WTC11 (cell line): ENCODE results near the gene IFFO2. TPM values are rescaled to one million over a fixed set of nuclear protein-coding genes. Genes with fewer than 3 reads are reported as not detected.

Experiments used
- ATAC-seq: fragments of 200-7000 bp; cut with Tn5 transposase; 2 replicates; pipeline ENCODE4 v1.10.0; 2021; ENCODE audit warnings: mild to moderate bottlenecking, moderate library complexity
- CTCF ChIA-PET: fragments of 300-600 bp; sonication (Branson Sonifier 250); formaldehyde crosslinking; loops from one replicate; lab custom pipeline; 2021; ENCODE audit warnings: antibody characterized with exemption; lab: Charles Lee
- POLR2A ChIA-PET: fragments of 350-600 bp; sonication (Branson Sonifier 250); formaldehyde crosslinking; loops from one replicate; lab custom pipeline; 2021; ENCODE audit warnings: antibody characterized with exemption; lab: Charles Lee
- DNase-seq: peaks from one replicate; pipeline ENCODE4 v3.0.0; 2021; ENCODE audit warnings: low spot score
- H3K27ac Mint-ChIP-seq: 2 replicates; pipeline ENCODE4 v1.8.0; 2021; ENCODE audit warnings: mixed read lengths
- H3K27me3 Mint-ChIP-seq: 2 replicates; pipeline ENCODE4 v1.8.0; 2021; ENCODE audit warnings: low read depth, mild to moderate bottlenecking, moderate library complexity, mixed read lengths
- H3K36me3 Mint-ChIP-seq: 2 replicates; pipeline ENCODE4 v1.8.0; 2021; ENCODE audit warnings: mixed read lengths
- H3K4me1 Mint-ChIP-seq: 2 replicates; pipeline ENCODE4 v1.8.0; 2022; ENCODE audit warnings: mixed read lengths
- H3K4me3 Mint-ChIP-seq: 2 replicates; pipeline ENCODE4 v1.8.0; 2021; ENCODE audit warnings: mild to moderate bottlenecking, moderate library complexity, mixed read lengths
- H3K9me3 Mint-ChIP-seq: 2 replicates; pipeline ENCODE4 v1.8.0; 2021; ENCODE audit warnings: mixed read lengths
- ATF1 ChIP-seq: sonication (generic); formaldehyde crosslinking; IDR thresholded peaks from 2 replicates; pipeline ENCODE4 v1.8.1; 2023; ENCODE audit warnings: mild to moderate bottlenecking, moderate library complexity, missing genetic modification reagents
- CBFB ChIP-seq: sonication (generic); formaldehyde crosslinking; IDR thresholded peaks from 2 replicates; pipeline ENCODE4 v1.8.1; 2022; ENCODE audit warnings: mild to moderate bottlenecking, low read depth, missing genetic modification reagents
- CTCF ChIP-seq: fragments of 200-600 bp; IDR thresholded peaks from 2 replicates; pipeline ENCODE4 v1.8.0; 2022; ENCODE audit warnings: antibody characterized with exemption
- GRHL2 ChIP-seq: fragments of 250-450 bp; sonication (Bioruptor Pico); IDR thresholded peaks from 2 replicates; pipeline ENCODE4 v1.8.0; 2022; ENCODE audit warnings: mild to moderate bottlenecking, moderate library complexity; ENCODE audit not compliant: insufficient replicate concordance, severe bottlenecking
- NFYB ChIP-seq: sonication (generic); formaldehyde crosslinking; conservative IDR thresholded peaks from 2 replicates; pipeline ENCODE4 v1.8.0; 2022; ENCODE audit warnings: low read depth, missing genetic modification reagents
- PRRX2 ChIP-seq: fragments of 250-450 bp; sonication (Bioruptor Pico); IDR thresholded peaks from 2 replicates; pipeline ENCODE4 v1.8.0; 2021; ENCODE audit warnings: mild to moderate bottlenecking
- TCF7 ChIP-seq: sonication (generic); formaldehyde crosslinking; IDR thresholded peaks from 2 replicates; pipeline ENCODE4 v1.8.0; 2022; ENCODE audit warnings: mild to moderate bottlenecking, low read depth, missing genetic modification reagents, moderate library complexity
- TP53 ChIP-seq: sonication (generic); formaldehyde crosslinking; IDR thresholded peaks from 2 replicates; pipeline ENCODE4 v1.8.1; 2023; ENCODE audit warnings: mild to moderate bottlenecking, missing genetic modification reagents
- ZBTB21 ChIP-seq: sonication (generic); formaldehyde crosslinking; IDR thresholded peaks from 2 replicates; pipeline ENCODE4 v1.8.1; 2023; ENCODE audit warnings: mild to moderate bottlenecking, missing genetic modification reagents, borderline replicate concordance
- ZNF219 ChIP-seq: sonication (generic); formaldehyde crosslinking; IDR thresholded peaks from 2 replicates; pipeline ENCODE4 v1.8.0; 2023; ENCODE audit warnings: missing genetic modification reagents, mild to moderate bottlenecking, borderline replicate concordance
- ZNF423 ChIP-seq: fragments of 250-450 bp; sonication (Bioruptor Pico); IDR thresholded peaks from 2 replicates; pipeline ENCODE4 v2.1.2; 2022; ENCODE audit warnings: mild to moderate bottlenecking, moderate library complexity
- ZNF512 ChIP-seq: sonication (generic); formaldehyde crosslinking; IDR thresholded peaks from 2 replicates; pipeline ENCODE4 v1.8.1; 2022; ENCODE audit warnings: missing genetic modification reagents, borderline replicate concordance
- ZNF671 ChIP-seq: fragments of 250-450 bp; sonication (Bioruptor Pico); IDR thresholded peaks from 2 replicates; pipeline ENCODE4 v1.8.0; 2021; ENCODE audit warnings: mild to moderate bottlenecking
- total RNA-seq: library from RNA; stranded (reverse); gene quantifications from 3 replicates; pipeline ENCODE4 v1.2.3, GENCODE V29; 2021
- TF ChIP-seq, protein P1 (sequence below): sonication (generic); formaldehyde crosslinking; IDR thresholded peaks from 2 replicates; pipeline ENCODE4 v1.8.1; 2022; ENCODE audit warnings: low read depth, missing genetic modification reagents, borderline replicate concordance
- TF ChIP-seq, protein P2 (sequence below): fragments of 250-450 bp; sonication (Bioruptor Pico); IDR thresholded peaks from 2 replicates; pipeline ENCODE4 v1.9.0; 2021; ENCODE audit warnings: mild to moderate bottlenecking
- TF ChIP-seq, protein P3 (sequence below): sonication (generic); formaldehyde crosslinking; IDR thresholded peaks from 2 replicates; pipeline ENCODE4 v1.8.1; 2023; ENCODE audit warnings: mild to moderate bottlenecking, moderate library complexity, missing genetic modification reagents
- TF ChIP-seq, protein P4 (sequence below): fragments of 250-450 bp; sonication (Bioruptor Pico); IDR thresholded peaks from 2 replicates; pipeline ENCODE4 v1.9.0; 2021; ENCODE audit warnings: moderate library complexity, mild to moderate bottlenecking, inconsistent platforms, borderline replicate concordance

IFFO2 gene
- total RNA-seq, 1 experiment from 2014 or later, result 8.1 TPM

DNA sequence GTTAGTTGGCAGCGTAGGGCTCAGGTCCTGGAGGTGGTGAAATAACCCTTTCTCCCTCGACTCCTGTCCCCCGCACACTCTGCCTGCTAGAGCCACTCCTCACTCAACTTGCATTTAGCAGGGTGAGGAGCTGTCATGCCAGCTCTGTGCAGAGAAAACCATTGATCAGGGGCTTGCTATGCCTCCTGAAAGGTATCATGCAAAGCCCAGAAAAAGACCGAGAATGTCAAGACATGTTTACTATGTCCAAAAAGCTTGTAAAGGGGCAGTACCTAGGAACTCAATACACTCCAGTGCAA, 72.1 kb downstream of the IFFO2 start:
- no peaks in the 10 kb centered on the region for H3K27me3 Mint-ChIP-seq

GRCh38 chr1:18883636-18884418, 72.6 kb downstream of the IFFO2 start:
- no peaks in the 10 kb centered on the region for H3K9me3 Mint-ChIP-seq
- CTCF ChIA-PET, result interaction anchor here (0.6 to 3.5 kb wide), 38 partner anchors 9 to 555 kb away, joined by 3 to 41 read pairs (median 4); partner anchors contain the start of genes ALDH4A1 and IFFO2

More for the DNA sequence above, 72.1 kb downstream of the IFFO2 start:
- ChIA-PET POLR2A (interaction anchor here (0.7 kb wide), 1 partner anchor 18 kb away, joined by 4 read pairs; the partner anchor contains the start of gene ALDH4A1), CTCF (interaction anchor here (0.6 to 3.5 kb wide), 34 partner anchors 9 to 556 kb away, joined by 3 to 41 read pairs (median 4); partner anchors contain the start of genes ALDH4A1 and IFFO2)
- DNase-seq, result no peak
- no peak for TF ChIP-seq CBFB (CRISPR knock-in tag)
- TF ChIP-seq ZNF512 (CRISPR knock-in tag), result no peak
- no peak for TF ChIP-seq TP53 (CRISPR knock-in tag)
- no peak for TF ChIP-seq ZNF671 (CRISPR knock-in tag)
- TF ChIP-seq, protein P1, sequence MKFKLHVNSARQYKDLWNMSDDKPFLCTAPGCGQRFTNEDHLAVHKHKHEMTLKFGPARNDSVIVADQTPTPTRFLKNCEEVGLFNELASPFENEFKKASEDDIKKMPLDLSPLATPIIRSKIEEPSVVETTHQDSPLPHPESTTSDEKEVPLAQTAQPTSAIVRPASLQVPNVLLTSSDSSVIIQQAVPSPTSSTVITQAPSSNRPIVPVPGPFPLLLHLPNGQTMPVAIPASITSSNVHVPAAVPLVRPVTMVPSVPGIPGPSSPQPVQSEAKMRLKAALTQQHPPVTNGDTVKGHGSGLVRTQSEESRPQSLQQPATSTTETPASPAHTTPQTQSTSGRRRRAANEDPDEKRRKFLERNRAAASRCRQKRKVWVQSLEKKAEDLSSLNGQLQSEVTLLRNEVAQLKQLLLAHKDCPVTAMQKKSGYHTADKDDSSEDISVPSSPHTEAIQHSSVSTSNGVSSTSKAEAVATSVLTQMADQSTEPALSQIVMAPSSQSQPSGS (CRISPR knock-in tag), result no peak
- TF ChIP-seq ZNF423, result no peak
- TF ChIP-seq ATF1 (CRISPR knock-in tag), result no peak
- TF ChIP-seq ZNF219, result no peak
- no peak for TF ChIP-seq GRHL2
- TF ChIP-seq NFYB (CRISPR knock-in tag), result no peak
- TF ChIP-seq, protein P2, sequence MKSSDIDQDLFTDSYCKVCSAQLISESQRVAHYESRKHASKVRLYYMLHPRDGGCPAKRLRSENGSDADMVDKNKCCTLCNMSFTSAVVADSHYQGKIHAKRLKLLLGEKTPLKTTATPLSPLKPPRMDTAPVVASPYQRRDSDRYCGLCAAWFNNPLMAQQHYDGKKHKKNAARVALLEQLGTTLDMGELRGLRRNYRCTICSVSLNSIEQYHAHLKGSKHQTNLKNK (CRISPR knock-in tag), result no peak
- TF ChIP-seq, protein P3, sequence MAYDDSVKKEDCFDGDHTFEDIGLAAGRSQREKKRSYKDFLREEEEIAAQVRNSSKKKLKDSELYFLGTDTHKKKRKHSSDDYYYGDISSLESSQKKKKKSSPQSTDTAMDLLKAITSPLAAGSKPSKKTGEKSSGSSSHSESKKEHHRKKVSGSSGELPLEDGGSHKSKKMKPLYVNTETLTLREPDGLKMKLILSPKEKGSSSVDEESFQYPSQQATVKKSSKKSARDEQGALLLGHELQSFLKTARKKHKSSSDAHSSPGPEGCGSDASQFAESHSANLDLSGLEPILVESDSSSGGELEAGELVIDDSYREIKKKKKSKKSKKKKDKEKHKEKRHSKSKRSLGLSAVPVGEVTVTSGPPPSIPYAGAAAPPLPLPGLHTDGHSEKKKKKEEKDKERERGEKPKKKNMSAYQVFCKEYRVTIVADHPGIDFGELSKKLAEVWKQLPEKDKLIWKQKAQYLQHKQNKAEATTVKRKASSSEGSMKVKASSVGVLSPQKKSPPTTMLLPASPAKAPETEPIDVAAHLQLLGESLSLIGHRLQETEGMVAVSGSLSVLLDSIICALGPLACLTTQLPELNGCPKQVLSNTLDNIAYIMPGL (CRISPR knock-in tag), result no peak
- TF ChIP-seq ZBTB21, result no peak
- TF ChIP-seq, protein P4, sequence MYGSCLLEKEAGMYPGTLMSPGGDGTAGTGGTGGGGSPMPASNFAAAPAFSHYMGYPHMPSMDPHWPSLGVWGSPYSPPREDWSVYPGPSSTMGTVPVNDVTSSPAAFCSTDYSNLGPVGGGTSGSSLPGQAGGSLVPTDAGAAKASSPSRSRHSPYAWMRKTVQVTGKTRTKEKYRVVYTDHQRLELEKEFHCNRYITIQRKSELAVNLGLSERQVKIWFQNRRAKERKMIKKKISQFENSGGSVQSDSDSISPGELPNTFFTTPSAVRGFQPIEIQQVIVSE (CRISPR knock-in tag), result no peak
- TF ChIP-seq PRRX2 (CRISPR knock-in tag), result no peak
- no peak overlapping the region for H3K27ac Mint-ChIP-seq
- no peak overlapping the region for H3K4me3 Mint-ChIP-seq
- H3K4me1 Mint-ChIP-seq, result no peaks in the 10 kb centered on the region; the same call in 1 of the 2 replicates
- H3K9me3 Mint-ChIP-seq, result no peaks in the 10 kb centered on the region
- peaks cover 6% of the 10 kb centered on the region; the same call in 1 of the 2 replicates for H3K36me3 Mint-ChIP-seq
- no peak for ATAC-seq

More at GRCh38 chr1:18883636-18884418, 72.6 kb downstream of the IFFO2 start:
- Mint-ChIP-seq H3K4me1 (no peaks in the 10 kb centered on the region; the same call in 1 of the 2 replicates), H3K36me3 (peaks cover 6% of the 10 kb centered on the region; the same call in 1 of the 2 replicates), H3K4me3 (no peak overlapping the region), H3K27ac (no peak overlapping the region), H3K27me3 (no peaks in the 10 kb centered on the region)
- TF ChIP-seq TCF7 (CRISPR knock-in tag) (no peak), ZNF512 (CRISPR knock-in tag) (no peak), CTCF (peak; percentile 85)
- ATAC-seq (peak; percentile 92), DNase-seq (peak; percentile 90)
- POLR2A ChIA-PET, result interaction anchor here (0.7 kb wide), 1 partner anchor 19 kb away, joined by 4 read pairs; the partner anchor contains the start of gene ALDH4A1
